GM18526 (cell line): ENCODE results near the gene DMAP1.

Source experiments
- POLR2A ChIP-seq: IDR thresholded peaks from 3 replicates; pipeline ENCODE4 v1.6.1; 2011; ENCODE audit not compliant: insufficient read length; ENCODE audit errors: extremely low read depth

The DMAP1 gene

DNA sequence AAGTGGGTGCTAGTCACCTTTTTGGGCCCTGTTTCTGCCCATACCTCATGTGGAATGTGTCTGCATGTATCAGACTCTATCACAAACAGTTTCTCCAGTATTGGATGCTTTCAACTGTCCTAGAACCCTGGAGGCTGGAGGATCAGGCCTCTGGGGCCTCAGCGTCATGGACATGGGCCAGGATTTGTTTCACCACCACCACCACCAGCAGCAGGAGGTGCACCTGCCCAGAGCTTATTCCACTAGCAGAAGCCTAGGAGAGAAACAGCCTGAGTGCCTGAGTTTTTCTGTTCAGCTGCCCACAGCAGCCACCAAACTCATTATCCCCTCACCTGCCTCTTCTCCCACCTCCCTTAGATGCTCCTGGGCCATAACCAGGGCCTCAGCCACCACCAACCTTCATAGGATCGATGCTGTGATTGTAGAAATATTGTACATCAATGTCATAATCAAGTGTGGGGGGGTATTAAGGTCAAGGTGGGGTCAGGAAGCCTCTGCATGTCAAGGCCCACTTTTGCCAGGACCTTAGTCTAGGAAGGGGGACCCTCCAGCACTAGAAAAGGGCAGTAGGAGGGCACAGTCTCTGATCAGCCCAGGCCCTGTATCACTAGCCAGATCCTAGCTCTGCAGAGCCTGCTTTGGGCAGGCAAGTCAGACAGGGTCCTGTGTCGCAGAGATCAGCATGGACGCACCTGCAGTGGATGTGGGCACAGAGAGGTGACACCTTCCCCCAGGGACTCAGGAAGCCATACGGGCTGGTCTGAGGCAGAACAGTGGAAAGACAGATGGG, 9.3 kb downstream of the DMAP1 start:
- no peak for TF ChIP-seq POLR2A

DNA sequence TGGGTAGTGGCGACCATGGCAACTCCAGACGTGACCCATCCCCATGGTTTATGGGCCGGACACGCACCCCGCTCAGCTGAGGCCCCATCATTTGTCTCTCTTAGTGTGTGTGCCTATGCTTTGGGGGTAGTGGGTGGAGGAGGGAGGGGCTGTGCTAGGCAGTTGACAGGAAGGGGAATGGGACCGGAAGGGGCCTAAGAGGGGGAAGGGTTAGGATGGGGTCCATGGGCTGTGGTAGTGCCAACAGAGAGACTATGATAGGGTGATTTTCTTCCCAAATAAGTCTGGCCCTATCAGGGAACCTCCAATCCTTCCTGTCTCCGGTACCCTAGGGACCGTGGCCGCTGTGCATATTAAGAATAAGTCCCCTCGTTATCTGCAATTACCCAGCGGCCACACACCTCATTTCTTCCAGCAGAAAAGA, 9.9 kb downstream of the DMAP1 start:
- TF ChIP-seq POLR2A = no peak

DNA sequence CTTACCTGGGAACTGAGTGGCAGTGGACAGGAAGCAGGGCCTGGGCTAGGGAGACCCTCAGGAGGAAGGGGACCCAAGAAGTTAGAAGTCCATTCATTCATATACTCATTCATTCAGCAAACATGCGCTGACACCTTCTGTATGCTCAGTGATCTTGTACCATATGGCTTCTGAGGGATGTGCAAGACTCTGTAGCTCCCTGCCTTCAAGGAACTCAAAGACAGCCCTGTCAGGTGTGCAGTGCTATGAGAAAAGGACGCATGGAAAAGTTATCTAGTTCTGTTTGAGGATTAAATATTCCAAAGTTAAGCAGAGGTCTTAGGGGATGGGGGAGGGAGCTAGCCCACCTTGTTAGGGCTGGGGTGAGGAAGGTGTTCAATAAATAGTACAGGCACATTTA, 12.5 kb downstream of the DMAP1 start:
- no peak for TF ChIP-seq POLR2A

DNA sequence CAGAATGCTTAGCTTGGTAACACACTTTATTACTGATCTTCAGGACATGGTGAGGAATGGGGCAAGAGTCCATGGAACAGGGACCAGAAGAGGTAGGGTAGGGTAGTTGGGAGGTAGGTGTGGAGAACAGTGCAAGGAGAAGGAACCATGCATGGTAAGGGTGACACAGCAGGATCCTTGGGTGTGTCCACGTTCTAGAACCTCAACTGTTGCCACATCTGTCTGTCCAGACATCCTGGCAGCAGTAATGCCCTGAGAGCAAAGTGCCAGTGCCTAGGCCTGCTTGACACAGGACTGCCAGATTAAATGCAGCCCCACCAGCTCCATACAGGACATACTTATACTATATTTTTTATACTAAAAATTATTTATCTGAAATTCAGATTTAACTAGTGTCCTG, 13.9 kb downstream of the DMAP1 start:
- TF ChIP-seq POLR2A = no peak

DNA sequence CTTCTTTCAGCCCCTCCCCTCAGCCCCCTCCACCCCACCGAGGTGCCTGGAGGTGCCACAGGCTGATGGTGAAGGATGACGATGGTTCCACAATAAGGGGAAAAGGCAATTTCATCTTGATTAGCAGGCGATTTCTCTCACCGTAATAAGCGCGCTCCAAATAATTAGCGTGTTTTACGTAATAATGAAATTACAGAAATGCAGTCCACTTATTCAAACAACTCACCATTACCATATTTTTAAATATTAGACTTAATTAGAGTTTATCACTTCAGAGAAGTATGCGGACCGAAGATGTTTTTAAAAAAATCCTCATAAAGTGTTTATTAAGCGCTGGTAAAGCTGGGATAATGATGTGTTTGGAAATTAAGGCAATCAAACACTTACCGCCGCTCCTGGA, 14.9 kb downstream of the DMAP1 start:
- TF ChIP-seq POLR2A = no peak

DNA sequence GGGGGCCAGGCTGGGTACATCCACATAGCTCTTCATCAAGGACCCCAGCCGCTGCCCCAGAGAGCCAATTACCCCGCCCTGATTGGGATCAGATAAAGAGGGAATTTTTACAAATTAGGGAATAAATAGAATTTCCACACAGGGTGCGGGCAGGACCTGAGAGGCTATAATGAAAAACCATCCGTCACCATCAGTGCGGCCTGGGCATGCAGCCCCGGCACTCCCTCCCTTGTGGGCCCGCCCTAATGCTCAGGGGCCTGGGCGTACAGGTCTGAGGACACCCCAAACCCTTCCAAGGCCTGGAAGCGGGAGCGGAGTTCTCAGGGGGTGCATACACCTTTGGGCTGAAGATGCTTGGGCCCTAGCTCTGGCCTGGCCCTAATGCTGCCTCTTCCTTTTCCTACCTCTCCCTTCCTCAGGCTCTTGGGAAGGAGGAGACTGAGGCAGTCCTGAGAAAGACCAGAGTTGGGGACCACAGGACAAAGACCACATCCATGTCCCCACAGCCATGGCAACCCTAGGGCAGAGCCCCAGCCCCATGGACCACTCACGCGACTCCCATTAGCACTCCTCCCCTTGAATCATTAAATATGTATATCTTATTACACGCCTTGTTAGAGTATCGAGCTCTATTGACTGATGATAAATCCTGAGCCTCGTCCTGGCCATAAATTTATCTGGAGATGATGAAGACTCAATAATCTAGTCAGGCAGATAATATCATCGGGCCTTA, 16.3 kb downstream of the DMAP1 start:
- no peak for TF ChIP-seq POLR2A

DNA sequence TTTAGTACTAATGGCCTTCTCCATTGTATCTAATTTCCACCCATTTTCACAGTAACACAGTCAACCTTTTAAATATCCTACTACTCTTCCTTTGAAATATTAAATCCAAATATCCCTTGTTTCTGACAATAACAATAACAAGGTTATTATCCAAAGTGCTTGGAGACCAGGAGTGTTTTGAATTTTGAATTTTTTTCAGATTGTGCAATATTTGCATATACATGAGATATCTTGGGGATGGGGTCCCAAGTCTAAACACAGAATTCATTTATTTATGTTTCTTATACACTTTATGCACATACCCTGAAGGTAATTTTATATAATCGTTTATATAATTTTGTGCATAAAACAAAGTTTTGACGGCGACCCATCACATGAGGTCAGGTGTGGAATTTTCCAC, 17.5 kb downstream of the DMAP1 start:
- TF ChIP-seq POLR2A = no peak

DNA sequence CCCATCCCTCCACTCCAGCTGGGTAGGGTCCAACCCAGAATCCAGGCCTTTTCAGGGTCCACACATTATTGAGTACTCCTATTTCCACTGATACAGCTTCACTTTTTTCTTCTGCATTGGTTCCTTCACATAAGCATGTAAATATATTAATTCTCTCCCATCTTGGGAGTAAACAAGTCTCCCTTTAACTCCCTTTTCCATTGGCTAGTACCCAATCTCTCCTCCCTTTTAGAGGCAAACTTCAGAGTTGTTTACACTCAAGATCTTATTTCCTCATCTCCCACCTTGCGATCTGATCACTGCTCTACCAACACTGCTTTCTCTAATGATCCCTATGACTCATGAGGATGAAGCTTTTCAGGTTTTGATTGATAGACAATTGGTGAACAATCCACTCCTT, 20.3 kb downstream of the DMAP1 start:
- TF ChIP-seq POLR2A = no peak

DNA sequence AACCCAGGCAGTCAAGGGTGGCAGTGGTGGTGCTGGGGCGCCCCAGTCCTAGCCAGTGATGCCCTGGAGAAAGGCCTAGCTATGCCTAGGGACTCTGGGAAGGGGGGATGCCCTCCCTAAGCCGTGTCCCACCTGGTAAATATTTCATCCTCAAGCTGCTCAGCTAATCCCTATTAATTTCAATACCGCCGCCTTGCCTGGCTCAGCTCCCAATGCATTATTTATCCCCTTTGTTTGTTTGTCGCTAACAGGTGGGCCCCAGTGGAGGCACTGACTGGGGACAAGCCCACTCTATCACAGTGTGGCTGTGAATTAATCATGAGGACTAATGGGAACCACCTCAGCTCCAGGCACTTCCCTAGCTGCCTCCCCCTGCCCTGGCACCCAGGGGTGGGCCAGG, 22.5 kb downstream of the DMAP1 start:
- no peak for TF ChIP-seq POLR2A

DNA sequence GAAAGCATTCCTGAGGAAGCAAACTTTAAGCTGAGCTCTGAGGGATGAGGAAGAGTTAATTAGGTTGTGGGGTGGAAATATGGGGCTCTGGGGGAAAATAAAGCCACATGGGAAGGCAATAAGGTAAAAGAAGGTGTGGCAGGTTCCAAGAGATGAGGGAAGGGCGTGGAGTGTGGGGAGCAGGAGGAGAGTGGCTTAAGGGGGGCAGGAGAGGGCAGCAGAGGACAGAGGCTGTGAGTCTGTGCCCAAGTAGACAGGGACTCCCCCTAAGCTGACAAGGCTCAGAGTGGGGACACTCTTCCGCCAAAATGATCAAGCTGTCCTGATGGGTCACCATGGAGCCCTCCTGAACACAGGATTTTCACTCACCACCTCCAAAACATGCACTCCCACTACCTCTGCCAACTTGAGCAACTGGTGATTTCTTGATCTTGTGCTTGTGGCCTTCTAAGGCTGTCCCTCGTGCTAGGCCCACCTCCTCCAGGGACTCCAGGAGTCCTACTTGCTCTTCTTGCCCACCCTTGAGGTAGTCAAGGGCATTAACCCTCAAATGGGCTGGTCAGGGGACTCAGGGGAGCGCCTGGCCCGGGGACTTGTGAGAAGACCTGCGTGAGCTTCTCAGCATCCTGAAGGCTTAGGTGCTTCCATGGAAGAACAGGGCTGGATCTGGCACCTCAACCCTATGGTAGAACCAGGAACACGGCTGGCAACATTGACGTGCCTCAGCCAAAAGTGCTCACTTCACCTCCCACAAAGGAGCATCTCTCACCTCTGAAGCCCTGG, 23.4 kb downstream of the DMAP1 start:
- TF ChIP-seq POLR2A = no peak

DNA sequence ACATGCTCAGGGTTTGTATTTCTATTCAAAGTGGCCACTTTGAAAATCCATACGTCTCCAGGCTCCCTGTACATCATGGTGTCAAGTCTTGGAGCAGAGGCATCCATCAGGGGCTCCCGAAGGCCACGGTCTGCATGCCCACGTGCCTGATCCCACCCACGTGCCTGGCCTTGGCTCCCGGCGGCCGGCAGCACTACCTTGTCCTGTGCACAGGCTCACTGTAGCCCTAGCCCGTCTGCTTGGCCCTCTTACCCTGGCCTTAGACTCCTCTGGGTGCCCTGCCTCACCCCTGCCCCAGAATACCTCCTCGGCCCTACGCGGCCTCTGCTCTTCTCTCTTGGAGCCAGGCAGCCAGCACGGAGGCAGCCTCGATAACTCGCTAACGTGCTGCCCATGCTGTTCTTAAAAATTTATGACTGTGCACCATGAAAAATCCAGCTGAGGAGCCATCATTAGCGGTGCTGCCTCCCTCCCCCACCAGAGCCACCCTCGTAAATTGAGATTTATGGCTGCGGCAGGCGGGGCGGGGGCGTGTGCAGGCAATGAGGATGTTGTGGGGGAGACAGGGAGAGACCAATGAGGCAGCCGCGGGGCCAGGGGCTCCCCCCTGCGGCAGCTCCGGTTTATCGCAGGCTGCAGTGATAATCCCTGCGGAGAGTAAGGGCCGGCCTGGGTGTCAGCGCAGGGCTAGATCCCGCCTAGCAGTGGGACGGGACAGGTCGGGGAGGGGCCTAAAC, 24.6 kb downstream of the DMAP1 start:
- TF ChIP-seq POLR2A = no peak

DNA sequence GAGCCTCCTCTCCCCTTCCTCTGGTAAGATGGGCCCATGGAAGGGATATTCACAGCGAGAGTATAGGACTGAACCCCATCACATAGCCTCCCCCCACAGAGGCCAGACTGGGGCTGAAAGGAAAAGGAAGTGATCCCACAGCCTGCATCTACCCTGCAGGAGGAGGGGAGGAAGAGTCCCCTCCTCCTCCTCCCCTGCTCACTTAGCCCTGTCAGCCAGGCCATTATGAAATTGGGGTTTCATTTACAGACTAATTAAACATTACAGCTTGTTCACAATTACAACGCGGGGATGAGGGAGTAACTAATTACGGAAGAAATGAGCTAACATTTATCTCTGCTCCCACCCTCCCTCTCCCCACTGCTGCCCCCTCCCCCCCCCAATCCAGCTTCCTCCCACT, 25.4 kb downstream of the DMAP1 start:
- TF ChIP-seq POLR2A = no peak

DNA sequence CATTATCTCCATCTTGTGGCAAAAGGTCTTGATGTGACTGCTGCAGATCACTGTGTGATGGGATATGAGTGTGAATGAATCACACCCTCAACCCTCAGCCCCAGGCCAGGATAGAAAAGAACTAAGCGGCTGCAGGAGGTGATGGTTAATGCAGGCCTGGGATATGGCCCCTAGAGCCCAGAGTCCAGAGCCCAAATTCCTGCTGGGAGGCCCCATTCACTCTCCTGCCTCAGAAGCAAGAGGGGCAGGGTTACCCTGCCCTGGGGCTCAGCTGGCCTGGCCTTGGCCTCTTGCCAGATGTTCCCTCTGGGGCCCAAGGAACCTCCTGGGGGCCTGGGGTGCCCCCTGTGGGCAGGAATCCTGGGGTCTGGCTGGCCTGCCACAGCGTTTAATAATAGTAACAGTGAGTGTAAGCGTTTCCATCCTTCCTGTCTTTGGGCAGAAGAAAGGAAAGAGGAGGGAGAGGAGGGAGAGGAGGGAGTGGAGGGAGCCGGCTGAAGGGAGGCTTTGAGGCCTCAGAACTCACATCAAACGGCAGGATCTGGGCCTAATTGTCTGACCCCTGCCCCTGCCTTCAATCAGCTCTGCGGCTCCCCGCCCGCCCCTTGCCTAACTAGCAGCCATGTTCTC, 26.2 kb downstream of the DMAP1 start:
- TF ChIP-seq POLR2A = no peak

DNA sequence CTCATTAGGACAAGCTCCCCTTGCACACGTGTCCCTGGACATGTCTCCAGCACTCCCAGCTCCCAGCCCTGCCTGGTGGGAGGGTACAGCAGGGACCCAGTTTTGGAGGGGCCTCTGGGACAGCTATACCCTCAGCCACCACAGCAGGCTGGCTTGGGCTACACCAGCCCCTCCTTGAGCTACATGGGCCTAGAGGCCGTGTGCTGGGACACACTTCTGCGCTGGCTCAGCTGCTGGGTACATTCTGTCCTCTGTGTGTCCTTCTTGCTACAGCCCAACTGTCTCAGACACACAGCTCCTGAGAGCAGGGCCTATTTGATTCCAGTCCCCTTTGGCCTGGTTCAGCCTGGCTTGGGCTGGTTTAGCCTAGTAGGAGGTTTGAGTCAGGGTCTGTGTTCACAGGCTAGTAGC, 26.7 kb downstream of the DMAP1 start:
- TF ChIP-seq POLR2A = no peak

DNA sequence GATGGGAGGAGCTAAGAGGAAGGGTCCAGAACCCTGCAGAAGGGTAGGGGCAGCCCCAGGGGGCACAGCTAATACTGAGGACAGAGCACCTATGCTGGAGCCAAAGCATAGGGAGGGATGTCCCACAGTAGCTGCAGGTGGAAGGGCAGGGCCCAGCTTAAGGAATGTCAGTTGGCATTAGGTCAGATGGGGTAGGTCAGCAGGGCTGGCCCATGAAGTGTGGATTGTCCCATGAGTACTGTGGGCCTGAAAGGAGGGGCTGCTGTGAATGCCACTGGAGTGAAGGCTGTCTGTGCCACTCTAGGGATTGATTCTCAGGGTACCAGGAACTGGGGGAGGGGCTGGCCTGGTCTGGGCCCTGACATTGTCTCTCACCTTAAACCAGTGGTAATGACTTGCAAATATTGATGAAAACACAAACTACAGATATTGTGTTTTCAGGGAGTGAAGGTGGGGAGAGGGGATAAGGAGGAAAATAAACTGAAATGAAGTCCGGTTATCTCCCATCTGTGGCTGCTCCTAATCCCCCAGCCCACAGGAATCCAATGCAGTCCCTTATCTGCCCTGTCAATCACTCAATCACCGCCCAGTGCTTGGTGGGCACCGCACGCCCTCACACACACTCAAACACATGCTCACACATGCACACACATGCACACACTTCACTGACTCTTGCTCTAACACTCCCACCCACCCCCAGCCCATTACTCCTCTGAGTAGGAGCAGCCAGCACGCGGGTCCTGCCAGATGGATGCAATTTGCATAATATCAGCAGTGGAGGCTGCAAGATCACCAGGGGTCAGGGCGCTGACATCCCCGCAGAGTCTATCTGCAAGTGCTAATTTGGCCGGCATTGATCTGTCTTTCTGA, 27.8 kb downstream of the DMAP1 start:
- no peak for TF ChIP-seq POLR2A
